Ascending aorta (tissue), 2 donors: Measurements from ENCODE around the gene GFOD1. TPM values are rescaled to one million over a fixed set of nuclear protein-coding genes. Genes with fewer than 3 reads are reported as not detected.

ENCODE experiments used
- DNase-seq, 2 donors: peaks; one replicate each; pipeline ENCODE4 v3.0.0-alpha.2; 2019; ENCODE audit warnings: low spot score in 2 of 2
- H3K27ac ChIP-seq, 2 donors: fragments of 200-600 bp; sonication (generic); one replicate each; pipeline ENCODE4 v1.5.1; 2016 to 2017; ENCODE audit warnings: mild to moderate bottlenecking in 1 of 2
- H3K27me3 ChIP-seq: fragments of 200-600 bp; sonication (generic); one replicate; pipeline ENCODE4 v1.5.1; 2017
- H3K36me3 ChIP-seq, 2 donors: fragments of 200-600 bp; sonication (generic); one replicate each; pipeline ENCODE4 v1.5.1; 2016
- H3K4me1 ChIP-seq, 2 donors: fragments of 200-600 bp; sonication (generic); one replicate each; pipeline ENCODE4 v1.5.1; 2016 to 2017; ENCODE audit warnings: mild to moderate bottlenecking in 1 of 2
- H3K4me3 ChIP-seq, 2 donors: fragments of 200-600 bp; sonication (generic); one replicate each; pipeline ENCODE4 v1.5.1; 2016 to 2017; ENCODE audit warnings: mild to moderate bottlenecking in 1 of 2
- H3K9me3 ChIP-seq, 2 donors: fragments of 200-600 bp; sonication (generic); one replicate each; pipeline ENCODE4 v1.5.1; 2016
- CTCF ChIP-seq, 3 experiments: fragments of 200-600 bp in 2 of 3; fragments of 450-650 bp in 1 of 3; sonication (generic) in 2 of 3; IDR thresholded peaks; one replicate each; pipeline ENCODE4 v1.5.1; 2016 to 2019; ENCODE audit warnings: antibody characterized with exemption in 3 of 3, mild to moderate bottlenecking in 1 of 3, moderate library complexity in 1 of 3
- intact Hi-C: fragments of 100-400 bp; cut with DNase I; formaldehyde crosslinking; loops from one replicate; pipeline ENCODE4 v1.15.1; 2023
- total RNA-seq: library from RNA; depleted of rRNA; stranded (reverse); fragments of >200 nt; gene quantifications from one replicate; pipeline ENCODE4 v1.1.0, GENCODE V29; 2016

The GFOD1 gene
- total RNA-seq, 1 donor from 2014 or later = 28.7 TPM

GRCh38 chr6:13372076-13372475, 115.3 kb downstream of the GFOD1 start:
- H3K36me3 ChIP-seq = no peaks in the 10 kb centered on the region
- no peak overlapping the region for H3K4me3 ChIP-seq
- H3K9me3 ChIP-seq = no peaks in the 10 kb centered on the region
- no peaks in the 10 kb centered on the region for H3K27me3 ChIP-seq
- intact Hi-C loops = no loop called here
- H3K27ac ChIP-seq = no peak overlapping the region
- DNase-seq = no peak
- H3K4me1 ChIP-seq = no peaks in the 10 kb centered on the region
- no peak for TF ChIP-seq CTCF (IDR thresholded peaks at IDR 0.05)

GRCh38 chr6:13371421-13372072, 115.9 kb downstream of the GFOD1 start:
- DNase-seq = no peak
- Histone ChIP-seq H3K36me3 (no peaks in the 10 kb centered on the region), H3K9me3 (no peaks in the 10 kb centered on the region), H3K4me3 (no peak overlapping the region), H3K27ac (no peak overlapping the region), H3K4me1 (no peaks in the 10 kb centered on the region), H3K27me3 (no peaks in the 10 kb centered on the region)
- intact Hi-C loops = no loop called here
- no peak for TF ChIP-seq CTCF (IDR thresholded peaks at IDR 0.05)

GRCh38 chr6:13370623-13371022, 116.8 kb downstream of the GFOD1 start:
- H3K27ac ChIP-seq = no peak overlapping the region
- no peaks in the 10 kb centered on the region for H3K27me3 ChIP-seq
- intact Hi-C loops = no loop called here
- no peaks in the 10 kb centered on the region for H3K36me3 ChIP-seq
- TF ChIP-seq CTCF (IDR thresholded peaks at IDR 0.05) = no peak
- no peak overlapping the region for H3K4me3 ChIP-seq
- H3K4me1 ChIP-seq = no peaks in the 10 kb centered on the region
- no peak for DNase-seq
- no peaks in the 10 kb centered on the region for H3K9me3 ChIP-seq

GRCh38 chr6:13369591-13369990, 117.8 kb downstream of the GFOD1 start:
- H3K27me3 ChIP-seq = no peaks in the 10 kb centered on the region
- no peak overlapping the region for H3K4me3 ChIP-seq
- H3K36me3 ChIP-seq = peaks cover 0 to 9% of the 10 kb centered on the region in 2 donors
- H3K9me3 ChIP-seq = no peaks in the 10 kb centered on the region
- no peak for DNase-seq
- H3K27ac ChIP-seq = no peak overlapping the region
- no peaks in the 10 kb centered on the region for H3K4me1 ChIP-seq
- no peak for TF ChIP-seq CTCF (IDR thresholded peaks at IDR 0.05)
- intact Hi-C loops = no loop called here

- no peak for TF ChIP-seq CTCF (IDR thresholded peaks at IDR 0.05)
- Histone ChIP-seq H3K4me3 (no peak overlapping the region), H3K36me3 (peaks cover 0 to 11% of the 10 kb centered on the region in 2 donors), H3K27me3 (no peaks in the 10 kb centered on the region), H3K27ac (no peak overlapping the region), H3K9me3 (no peaks in the 10 kb centered on the region), H3K4me1 (no peaks in the 10 kb centered on the region)
- no peak for DNase-seq
- intact Hi-C loops = no loop called here
These were observed 118.7 kb downstream of the GFOD1 start for GRCh38 chr6:13368731-13369115.
